Mucosa of gallbladder (tissue), 1 donor: ENCODE data around the gene HNRNPR. TPM values are rescaled to one million over a fixed set of nuclear protein-coding genes. Genes with fewer than 3 reads are reported as not detected.

Source experiments
- DNase-seq: peaks from one replicate; pipeline ENCODE4 v3.0.0-alpha.2; 2020; ENCODE audit warnings: low spot score
- total RNA-seq: library from RNA; stranded (reverse); gene quantifications from one replicate; pipeline ENCODE4 v1.2.1, GENCODE V29; 2021
- donor health status: DM: no; HTN: no; CAD: no.

HNRNPR gene
- total RNA-seq, 1 donor from 2014 or later = 83.3 TPM

- DNase-seq = peak; percentile 75
Measured at GRCh38 chr1:23369335-23370013, 25.4 kb upstream of the HNRNPR start, which contains the start of gene ZNF436. TSS of gene ZNF436 (minus strand) at chr1:23369836. CDS start at chr1:23368005, 1,831 bp downstream.

GRCh38 chr1:23368562-23369334 is 24.7 kb upstream of the HNRNPR start:
- peak; percentile 88 for DNase-seq

- peak; percentile 99 for DNase-seq
Measured at GRCh38 chr1:23367791-23368561, 23.9 kb upstream of the HNRNPR start.

- DNase-seq = no peak
Measured at GRCh38 chr1:23367451-23367790, 23.3 kb upstream of the HNRNPR start.

- DNase-seq = no peak
Measured at GRCh38 chr1:23366598-23366997, 22.5 kb upstream of the HNRNPR start.

GRCh38 chr1:23366146-23366545 is 22.1 kb upstream of the HNRNPR start:
- no peak for DNase-seq

- no peak for DNase-seq
Measured at GRCh38 chr1:23362218-23362713, 18.2 kb upstream of the HNRNPR start.

GRCh38 chr1:23358310-23358875 is 14.3 kb upstream of the HNRNPR start:
- DNase-seq = no peak

GRCh38 chr1:23357138-23357908 is 13.2 kb upstream of the HNRNPR start:
- no peak for DNase-seq

- DNase-seq = no peak
Measured at GRCh38 chr1:23356471-23357137, 12.5 kb upstream of the HNRNPR start.

GRCh38 chr1:23354245-23354644 is 10.2 kb upstream of the HNRNPR start:
- no peak for DNase-seq

GRCh38 chr1:23352096-23352695 is 8.1 kb upstream of the HNRNPR start:
- no peak for DNase-seq

GRCh38 chr1:23345920-23346319 is 1.8 kb upstream of the HNRNPR start:
- DNase-seq = no peak

- DNase-seq = no peak
Measured at GRCh38 chr1:23344987-23345472, 946 bp upstream of the HNRNPR start.

- no peak for DNase-seq
Measured at GRCh38 chr1:23343221-23344110, 618 bp downstream of the HNRNPR start.

- DNase-seq = no peak
Measured at GRCh38 chr1:23341931-23342692, 2.0 kb downstream of the HNRNPR start.

- DNase-seq = no peak
Measured at GRCh38 chr1:23339632-23340031, 4.5 kb downstream of the HNRNPR start.

- no peak for DNase-seq
Measured at GRCh38 chr1:23337869-23338268, 6.2 kb downstream of the HNRNPR start.
